IMR-90 (cell line): ENCODE results near the gene TMEM204. TPM values are rescaled to one million over a fixed set of nuclear protein-coding genes. Genes with fewer than 3 reads are reported as not detected.

ENCODE experiments used
- ATAC-seq: fragments of 200-7000 bp; cut with Tn5 transposase; 2 replicates; pipeline ENCODE4 v1.9.1; 2020; ENCODE audit warnings: low read depth, mild to moderate bottlenecking, moderate library complexity
- BruUV-seq: library from RNA; stranded (reverse); fragments of 400-500 nt; replicated peaks from 2 replicates; lab custom pipeline; 2021; lab: Mats Ljungman, UMichigan
- CTCF ChIA-PET: fragments of 300-600 bp; formaldehyde crosslinking; extraction: SDS; loops from one replicate; lab custom pipeline; 2021; ENCODE audit warnings: antibody characterized with exemption; lab: Yijun Ruan, JAX
- POLR2A ChIA-PET: fragments of 300-600 bp; sonication (Branson Sonifier 250); formaldehyde crosslinking; loops from one replicate; lab custom pipeline; 2022; ENCODE audit warnings: antibody characterized with exemption; ENCODE audit not compliant: unreplicated experiment; lab: Charles Lee
- DNase-seq: peaks from one replicate; pipeline ENCODE4 v3.0.0; 2013
- H2AFZ ChIP-seq: replicated peaks from 2 replicates; pipeline ENCODE3; 2013; ENCODE audit warnings: low read length, mild to moderate bottlenecking; ENCODE audit not compliant: poor library complexity
- H2AK5ac ChIP-seq: 2 replicates; pipeline ENCODE4 v1.6.1; 2013; ENCODE audit warnings: low read depth, low read length, inconsistent platforms
- H2AK9ac ChIP-seq: replicated peaks from 2 replicates; pipeline ENCODE3; 2013; ENCODE audit warnings: mild to moderate bottlenecking, low read depth, low read length, moderate library complexity; ENCODE audit not compliant: poor library complexity
- H2BK120ac ChIP-seq: 2 replicates; pipeline ENCODE4 v1.6.1; 2013; ENCODE audit warnings: low read depth, low read length, inconsistent platforms
- H2BK15ac ChIP-seq: 3 replicates; pipeline ENCODE4 v1.6.1; 2013; ENCODE audit warnings: low read depth, low read length, inconsistent platforms
- H2BK20ac ChIP-seq: 2 replicates; pipeline ENCODE4 v1.6.1; 2013; ENCODE audit warnings: low read depth, mild to moderate bottlenecking, inconsistent platforms, low read length, moderate library complexity
- H2BK5ac ChIP-seq: 2 replicates; pipeline ENCODE4 v1.6.1; 2013; ENCODE audit warnings: mild to moderate bottlenecking, low read depth, low read length, inconsistent platforms; ENCODE audit not compliant: poor library complexity, severe bottlenecking
- H3K14ac ChIP-seq: replicated peaks from 2 replicates; pipeline ENCODE4 v1.6.1; 2013; ENCODE audit warnings: low read depth, low read length, inconsistent platforms
- H3K18ac ChIP-seq: 2 replicates; pipeline ENCODE4 v1.6.1; 2013; ENCODE audit warnings: low read depth, low read length, control low read depth
- H3K23ac ChIP-seq: 2 replicates; pipeline ENCODE4 v1.6.1; 2013; ENCODE audit warnings: low read depth, low read length, inconsistent platforms
- H3K27ac ChIP-seq: 2 replicates; pipeline ENCODE4 v1.5.1; 2013; ENCODE audit warnings: mild to moderate bottlenecking, control low read depth, low read length; ENCODE audit not compliant: insufficient read depth
- H3K27me3 ChIP-seq: 2 replicates; pipeline ENCODE4 v1.6.1; 2013; ENCODE audit warnings: low read length; ENCODE audit not compliant: control insufficient read depth, insufficient read depth
- H3K36me3 ChIP-seq: 2 replicates; pipeline ENCODE4 v1.6.1; 2013; ENCODE audit warnings: low read length, mixed read lengths; ENCODE audit not compliant: control insufficient read depth, insufficient read depth
- H3K4ac ChIP-seq: 2 replicates; pipeline ENCODE4 v1.6.1; 2013; ENCODE audit warnings: low read depth, low read length, inconsistent platforms
- H3K4me1 ChIP-seq: 2 replicates; pipeline ENCODE4 v1.6.1; 2013; ENCODE audit warnings: low read length, mixed read lengths; ENCODE audit not compliant: control insufficient read depth, insufficient read depth
- H3K4me2 ChIP-seq: 2 replicates; pipeline ENCODE4 v1.6.1; 2013; ENCODE audit warnings: low read depth, mild to moderate bottlenecking, control low read depth, low read length, moderate library complexity
- H3K4me3 ChIP-seq: 2 replicates; pipeline ENCODE4 v1.5.1; 2013; ENCODE audit warnings: low read depth, mild to moderate bottlenecking, control low read depth, low read length, moderate library complexity; ENCODE audit not compliant: insufficient read depth
- H3K56ac ChIP-seq: 2 replicates; pipeline ENCODE4 v1.6.1; 2013; ENCODE audit warnings: low read length, inconsistent platforms; ENCODE audit not compliant: insufficient read depth; ENCODE audit errors: extremely low read depth
- H3K79me1 ChIP-seq, 2 experiments: 2 replicates each; pipeline ENCODE4 v1.6.1; 2013; ENCODE audit warnings: low read length in 2 of 2, inconsistent platforms in 1 of 2, low read depth in 1 of 2
- H3K9ac ChIP-seq: 2 replicates; pipeline ENCODE4 v1.6.1; 2013; ENCODE audit warnings: low read depth, low read length, control low read depth
- H3K9me1 ChIP-seq: 2 replicates; pipeline ENCODE4 v1.6.1; 2013; ENCODE audit warnings: low read length, inconsistent platforms; ENCODE audit not compliant: insufficient read depth
- H3K9me3 ChIP-seq: 2 replicates; pipeline ENCODE4 v1.6.1; 2013; ENCODE audit warnings: low read length; ENCODE audit not compliant: control insufficient read depth, insufficient read depth
- H4K20me1 ChIP-seq: 2 replicates; pipeline ENCODE4 v1.6.1; 2013; ENCODE audit warnings: low read length, inconsistent platforms; ENCODE audit not compliant: insufficient read depth
- H4K5ac ChIP-seq: 2 replicates; pipeline ENCODE4 v1.6.1; 2013; ENCODE audit warnings: mild to moderate bottlenecking, low read depth, low read length, control low read depth
- H4K8ac ChIP-seq, 2 experiments: 2 replicates each; pipeline ENCODE4 v1.6.1; 2013; ENCODE audit warnings: low read depth in 2 of 2, low read length in 2 of 2, control low read depth in 1 of 2, inconsistent platforms in 1 of 2
- H4K91ac ChIP-seq: 2 replicates; pipeline ENCODE4 v1.6.1; 2013; ENCODE audit warnings: low read depth, low read length, inconsistent platforms; ENCODE audit not compliant: insufficient read depth
- CTCF ChIP-seq: conservative IDR thresholded peaks from 2 replicates; pipeline ENCODE4 v1.5.1; 2012; ENCODE audit warnings: mild to moderate bottlenecking, low read depth, low read length, improper control_type of control experiment
- RCOR1 ChIP-seq: IDR thresholded peaks from 2 replicates; pipeline ENCODE4 v1.6.1; 2012; ENCODE audit warnings: mild to moderate bottlenecking, low read length, improper control_type of control experiment; ENCODE audit not compliant: insufficient replicate concordance
- WGBS, 2 experiments: methylation state at CpG; one replicate each; pipeline versions ENCODE4 v1.1.5 to v1.1.7; 2013; ENCODE audit warnings: missing lambda C conversion rate in 2 of 2; ENCODE audit not compliant: insufficient read length in 1 of 2; ENCODE audit errors: extremely low coverage in 2 of 2; 5-methylcytosine and 5-hydroxymethylcytosine counted together
- dilution Hi-C: fragments of 300-500 bp; cut with HindIII; formaldehyde crosslinking; loops from one replicate; pipeline ENCODE4 v1.14.3; 2018; ENCODE audit warnings: low sequenced_read_pairs; ENCODE audit not compliant: unreplicated experiment
- in situ Hi-C: fragments of 300-500 bp; cut with MboI; formaldehyde crosslinking; loops from 3 replicates; pipeline ENCODE4 v1.14.3; 2019; ENCODE audit warnings: low sequenced_read_pairs, inconsistent platforms, mixed read lengths
- intact Hi-C: fragments of 100-400 bp; cut with micrococcal nuclease; formaldehyde crosslinking; loops from 2 replicates; pipeline ENCODE4 v1.10.0; 2022
- polyA plus RNA-seq, 3 experiments: library from polyadenylated mRNA; depleted of rRNA; stranded (reverse); fragments of >200 nt; gene quantifications; 2 replicates each; pipeline ENCODE4 v1.2.3, GENCODE V29; 2012; ENCODE audit warnings: low replicate concordance in 1 of 3
- total RNA-seq: library from RNA; depleted of rRNA; stranded (reverse); fragments of >200 nt; gene quantifications from 2 replicates; pipeline ENCODE4 v1.2.3, GENCODE V29; 2012

Gene TMEM204
- total and polyA plus RNA-seq, 2 of the 4 experiments (the other 2 are of a cell fraction): 7.0 to 12.3 TPM

DNA sequence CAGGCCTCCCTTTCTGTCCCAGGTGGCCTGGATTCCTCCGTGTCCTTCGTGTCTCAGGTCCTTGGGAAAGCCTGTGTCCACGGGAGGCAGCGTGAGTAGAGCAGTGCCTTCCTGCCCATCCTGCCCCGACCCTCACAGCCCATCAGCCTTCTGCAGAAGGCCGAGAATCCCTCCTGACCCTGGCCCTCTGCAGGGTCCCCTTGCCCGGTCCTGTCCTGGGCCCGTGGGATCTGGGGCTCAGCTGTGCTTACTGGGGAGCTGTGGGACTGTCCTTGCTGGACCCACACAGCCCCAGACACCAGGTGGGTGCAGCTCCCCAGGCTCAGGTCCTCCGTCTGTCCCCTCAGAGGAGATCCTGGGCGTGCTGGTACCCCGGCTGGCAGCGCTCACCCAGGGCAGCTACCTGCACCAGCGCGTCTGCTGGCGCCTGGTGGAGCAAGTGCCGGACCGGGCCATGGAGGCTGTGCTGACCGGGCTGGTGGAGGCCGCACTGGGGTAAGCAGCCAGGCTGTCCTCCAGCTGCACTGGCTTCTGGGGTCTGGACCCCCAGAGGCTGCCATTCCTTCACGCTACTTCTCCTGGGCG is 36.4 kb upstream of the TMEM204 start:
- peaks cover 48% of the 10 kb centered on the region for H3K36me3 ChIP-seq
- BruUV-seq: no TSS peak
- CTCF ChIA-PET: no interaction called here
- no peak overlapping the region for H3K4ac ChIP-seq
- no peaks in the 10 kb centered on the region for H3K9me3 ChIP-seq
- H3K27ac ChIP-seq: no peak overlapping the region
- no peak overlapping the region for H3K56ac ChIP-seq
- H2AK5ac ChIP-seq: no peak overlapping the region
- no peak overlapping the region for H2BK15ac ChIP-seq
- H3K23ac ChIP-seq: no peak overlapping the region
- no peak for DNase-seq
- H3K14ac ChIP-seq: no peak overlapping the region
- no peak overlapping the region for H2AK9ac ChIP-seq
- no peak overlapping the region for H4K8ac ChIP-seq
- H3K4me2 ChIP-seq: no peak overlapping the region
- peaks cover 6 to 35% of the 10 kb centered on the region in 2 experiments for H3K79me1 ChIP-seq
- no peak overlapping the region for H4K91ac ChIP-seq
- H4K20me1 ChIP-seq: peaks cover 13% of the 10 kb centered on the region; the same call in 1 of the 2 replicates
- no peak overlapping the region for H2AFZ ChIP-seq
- peaks cover 12% of the 10 kb centered on the region for H3K4me1 ChIP-seq
- dilution Hi-C loops: no loop called here
- in situ Hi-C loops: no loop called here
- no peak overlapping the region for H4K5ac ChIP-seq
- POLR2A ChIA-PET: no interaction called here
- no peak overlapping the region for H2BK120ac ChIP-seq
- H3K4me3 ChIP-seq: no peak overlapping the region
- intact Hi-C loops: no loop called here
- no peak overlapping the region for H2BK5ac ChIP-seq
- peaks cover 7% of the 10 kb centered on the region for H3K9me1 ChIP-seq
- 93% methylated on average over 16 of the region's 21 CpGs; no CpG with 5 or more reads in 1 of the 2 experiments for WGBS, 2 experiments
- TF ChIP-seq RCOR1 (no peak), CTCF (no peak)
- no peak overlapping the region for H3K9ac ChIP-seq
- no peak for ATAC-seq
- H3K27me3 ChIP-seq: no peaks in the 10 kb centered on the region
- H2BK20ac ChIP-seq: no peak overlapping the region
- no peak overlapping the region for H3K18ac ChIP-seq
